Vagina (tissue), 2 donors: ENCODE data around the gene ARMC9. TPM values are rescaled to one million over a fixed set of nuclear protein-coding genes. Genes with fewer than 3 reads are reported as not detected.

Experiments
- DNase-seq, 2 donors: peaks; one replicate each; pipeline ENCODE4 v3.0.0-alpha.2; 2017; ENCODE audit errors: extremely low spot score in 2 of 2
- H3K27ac ChIP-seq: fragments of 200-600 bp; sonication (generic); one replicate; pipeline ENCODE4 v1.5.1; 2019
- H3K27me3 ChIP-seq: fragments of 200-600 bp; sonication (generic); one replicate; pipeline ENCODE4 v1.5.1; 2019
- H3K36me3 ChIP-seq, 2 donors: fragments of 200-600 bp; sonication (generic); one replicate each; pipeline ENCODE4 v1.5.1; 2017 to 2019
- H3K4me1 ChIP-seq: fragments of 200-600 bp; sonication (generic); one replicate; pipeline ENCODE4 v1.5.1; 2019
- H3K4me3 ChIP-seq, 2 donors: fragments of 200-600 bp; sonication (generic); 1 replicate in 1 of 2; 2 replicates in 1 of 2; pipeline ENCODE4 v1.5.1; 2016 to 2019
- H3K9me3 ChIP-seq: fragments of 200-600 bp; sonication (generic); one replicate; pipeline ENCODE4 v1.5.1; 2019
- POLR2A ChIP-seq, 2 donors: fragments of 450-650 bp; IDR thresholded peaks; one replicate each; pipeline ENCODE4 v1.6.1; 2017; ENCODE audit warnings: antibody characterized with exemption in 2 of 2, mild to moderate bottlenecking in 2 of 2, moderate library complexity in 2 of 2
- POLR2AphosphoS5 ChIP-seq, 2 donors: sonication (generic); formaldehyde crosslinking; IDR thresholded peaks; one replicate each; pipeline ENCODE4 v1.9.0; 2017; ENCODE audit warnings: antibody characterized with exemption in 2 of 2, mild to moderate bottlenecking in 2 of 2, low read depth in 1 of 2; ENCODE audit not compliant: insufficient read depth in 1 of 2
- intact Hi-C: fragments of 100-400 bp; cut with DNase I; formaldehyde crosslinking; loops from one replicate; pipeline ENCODE4 v1.15.1; 2023
- total RNA-seq: library from RNA; depleted of rRNA; stranded (reverse); fragments of >200 nt; gene quantifications from one replicate; pipeline ENCODE4 v1.2.3, GENCODE V29; 2016
- TF ChIP-seq, protein P1 (sequence below), 3 experiments: fragments of 450-650 bp in 2 of 3; fragments of 200-600 bp in 1 of 3; sonication (generic) in 1 of 3; IDR thresholded peaks; one replicate each; pipeline ENCODE4 v1.5.1; 2017 to 2019; ENCODE audit warnings: antibody characterized with exemption in 3 of 3, mild to moderate bottlenecking in 2 of 3, moderate library complexity in 2 of 3

The ARMC9 gene
- total RNA-seq, 1 donor from 2014 or later: 16.0 TPM

DNA sequence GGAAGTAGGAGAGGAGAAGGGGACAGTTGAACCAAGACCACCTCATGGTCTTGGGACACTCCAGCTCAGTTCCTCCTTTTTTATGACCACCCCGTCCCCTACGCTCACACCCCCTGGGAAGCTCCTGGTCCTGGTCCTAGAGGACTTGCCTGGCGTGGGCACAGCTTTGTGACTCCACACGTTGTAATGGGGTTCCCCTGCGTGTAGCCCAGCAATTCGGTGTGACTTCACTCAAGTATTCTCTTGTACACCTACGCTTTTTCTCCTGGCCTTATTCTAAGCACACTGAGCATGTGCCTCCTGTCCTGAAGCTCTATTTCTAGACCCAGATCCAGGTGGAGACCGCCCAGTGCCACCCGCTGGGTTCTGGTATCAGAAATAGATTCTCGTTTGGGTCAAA lies 161.0 kb downstream of the ARMC9 start:
- no peak for TF ChIP-seq POLR2A (IDR thresholded peaks at IDR 0.05)
- no peak for TF ChIP-seq POLR2AphosphoS5 (IDR thresholded peaks at IDR 0.05; ENCODE audit: insufficient read depth in 1 of 2, low read depth in 1 of 2)
- TF ChIP-seq, protein P1, sequence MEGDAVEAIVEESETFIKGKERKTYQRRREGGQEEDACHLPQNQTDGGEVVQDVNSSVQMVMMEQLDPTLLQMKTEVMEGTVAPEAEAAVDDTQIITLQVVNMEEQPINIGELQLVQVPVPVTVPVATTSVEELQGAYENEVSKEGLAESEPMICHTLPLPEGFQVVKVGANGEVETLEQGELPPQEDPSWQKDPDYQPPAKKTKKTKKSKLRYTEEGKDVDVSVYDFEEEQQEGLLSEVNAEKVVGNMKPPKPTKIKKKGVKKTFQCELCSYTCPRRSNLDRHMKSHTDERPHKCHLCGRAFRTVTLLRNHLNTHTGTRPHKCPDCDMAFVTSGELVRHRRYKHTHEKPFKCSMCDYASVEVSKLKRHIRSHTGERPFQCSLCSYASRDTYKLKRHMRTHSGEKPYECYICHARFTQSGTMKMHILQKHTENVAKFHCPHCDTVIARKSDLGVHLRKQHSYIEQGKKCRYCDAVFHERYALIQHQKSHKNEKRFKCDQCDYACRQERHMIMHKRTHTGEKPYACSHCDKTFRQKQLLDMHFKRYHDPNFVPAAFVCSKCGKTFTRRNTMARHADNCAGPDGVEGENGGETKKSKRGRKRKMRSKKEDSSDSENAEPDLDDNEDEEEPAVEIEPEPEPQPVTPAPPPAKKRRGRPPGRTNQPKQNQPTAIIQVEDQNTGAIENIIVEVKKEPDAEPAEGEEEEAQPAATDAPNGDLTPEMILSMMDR (IDR thresholded peaks at IDR 0.05): no peak
- peak in 1 of 2 donors; percentile 61 for DNase-seq
- no peaks in the 10 kb centered on the region for H3K27me3 ChIP-seq
- H3K36me3 ChIP-seq: no peaks in the 10 kb centered on the region
- no peak overlapping the region for H3K27ac ChIP-seq
- intact Hi-C loops: no loop called here
- no peaks in the 10 kb centered on the region for H3K9me3 ChIP-seq
- no peak overlapping the region for H3K4me3 ChIP-seq
- H3K4me1 ChIP-seq: peaks cover under 1% of the 10 kb centered on the region

DNA sequence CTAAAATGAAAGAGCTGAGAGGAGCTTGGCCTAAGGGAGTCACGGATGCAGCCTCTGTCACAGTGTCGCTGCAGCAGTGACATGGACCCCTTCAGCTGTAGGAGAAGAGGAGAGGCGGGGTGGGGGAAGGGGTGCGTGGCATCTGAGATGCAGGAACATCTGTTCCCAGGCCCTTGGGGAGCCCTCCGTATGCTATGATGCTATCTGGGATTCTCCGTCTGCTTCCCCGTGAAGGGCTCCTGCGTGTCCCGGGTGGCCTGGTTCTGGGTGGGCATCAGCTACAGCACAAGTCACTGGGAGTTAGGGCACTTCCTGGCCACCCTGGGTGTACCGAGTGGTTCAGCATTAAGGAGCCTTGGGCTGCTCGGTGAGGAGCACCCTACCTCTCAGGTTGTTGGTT lies 161.5 kb downstream of the ARMC9 start:
- H3K36me3 ChIP-seq: no peaks in the 10 kb centered on the region
- H3K4me1 ChIP-seq: peaks cover 6% of the 10 kb centered on the region
- H3K4me3 ChIP-seq: no peak overlapping the region
- H3K27ac ChIP-seq: no peak overlapping the region
- no peaks in the 10 kb centered on the region for H3K27me3 ChIP-seq
- TF ChIP-seq, protein P1 (IDR thresholded peaks at IDR 0.05): no peak
- TF ChIP-seq POLR2AphosphoS5 (IDR thresholded peaks at IDR 0.05; ENCODE audit: insufficient read depth in 1 of 2, low read depth in 1 of 2) (no peak), POLR2A (IDR thresholded peaks at IDR 0.05) (no peak)
- H3K9me3 ChIP-seq: no peaks in the 10 kb centered on the region
- intact Hi-C loops: no loop called here
- peak in 1 of 2 donors; percentile 61 for DNase-seq

DNA sequence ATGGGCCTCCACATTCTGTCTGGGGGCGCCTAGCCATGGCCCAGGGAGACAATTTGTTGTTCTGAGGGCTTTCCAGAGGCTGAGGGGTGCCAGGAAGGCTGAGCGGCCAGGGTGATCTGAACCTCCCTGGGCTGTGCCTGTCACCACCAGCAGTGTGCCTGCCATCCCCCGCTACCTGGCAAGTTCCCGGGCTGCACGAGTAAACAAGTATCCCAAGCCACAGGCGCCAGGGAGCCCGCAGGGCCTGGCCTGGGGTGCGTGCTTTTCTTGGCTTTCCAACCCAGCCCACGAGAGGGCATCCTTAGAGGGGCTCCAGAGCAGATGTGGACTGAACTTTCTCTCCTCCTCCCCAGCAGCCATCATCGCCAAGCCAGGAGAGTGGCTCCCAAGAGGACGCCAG lies 162.0 kb downstream of the ARMC9 start:
- no peak overlapping the region for H3K27ac ChIP-seq
- TF ChIP-seq, protein P1 (IDR thresholded peaks at IDR 0.05): no peak
- TF ChIP-seq POLR2AphosphoS5 (IDR thresholded peaks at IDR 0.05; ENCODE audit: insufficient read depth in 1 of 2, low read depth in 1 of 2): no peak
- no peak for TF ChIP-seq POLR2A (IDR thresholded peaks at IDR 0.05)
- no peaks in the 10 kb centered on the region for H3K36me3 ChIP-seq
- H3K27me3 ChIP-seq: no peaks in the 10 kb centered on the region
- no peak overlapping the region for H3K4me3 ChIP-seq
- intact Hi-C loops: no loop called here
- peak in 1 of 2 donors; percentile 72 for DNase-seq
- H3K9me3 ChIP-seq: no peaks in the 10 kb centered on the region
- H3K4me1 ChIP-seq: peaks cover 10% of the 10 kb centered on the region

DNA sequence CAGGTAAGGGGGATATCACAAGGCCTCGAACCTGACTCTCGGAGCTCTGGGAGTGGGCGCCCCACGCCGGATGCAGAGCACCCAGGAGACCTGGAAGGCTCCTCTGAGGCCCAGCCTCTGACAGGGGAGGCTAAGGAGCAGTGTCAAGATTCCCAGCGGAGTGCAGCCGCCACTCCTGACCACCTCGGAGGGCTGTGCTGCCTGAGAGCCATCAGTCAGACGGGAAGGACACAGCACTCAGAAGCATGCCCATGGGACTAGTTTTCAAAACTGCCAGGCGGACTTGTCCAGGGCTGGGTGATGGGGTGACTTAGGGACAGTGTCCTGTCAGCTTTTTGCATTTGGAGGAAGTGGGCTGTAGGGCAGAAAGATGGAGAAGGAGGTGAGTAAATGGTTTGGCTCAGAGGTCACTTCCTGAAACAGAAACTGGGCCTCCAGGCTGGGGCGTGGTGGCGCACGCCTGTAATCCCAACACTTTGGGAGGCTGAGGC lies 162.5 kb downstream of the ARMC9 start:
- TF ChIP-seq, protein P1 (IDR thresholded peaks at IDR 0.05): no peak
- TF ChIP-seq POLR2A (IDR thresholded peaks at IDR 0.05) (no peak), POLR2AphosphoS5 (IDR thresholded peaks at IDR 0.05; ENCODE audit: insufficient read depth in 1 of 2, low read depth in 1 of 2) (no peak)
- DNase-seq: peak in 1 of 2 donors; percentile 43
- H3K4me1 ChIP-seq: peaks cover 14% of the 10 kb centered on the region
- H3K9me3 ChIP-seq: no peaks in the 10 kb centered on the region
- no peak overlapping the region for H3K4me3 ChIP-seq
- no peaks in the 10 kb centered on the region for H3K27me3 ChIP-seq
- intact Hi-C loops: no loop called here
- H3K27ac ChIP-seq: no peak overlapping the region
- H3K36me3 ChIP-seq: no peaks in the 10 kb centered on the region

DNA sequence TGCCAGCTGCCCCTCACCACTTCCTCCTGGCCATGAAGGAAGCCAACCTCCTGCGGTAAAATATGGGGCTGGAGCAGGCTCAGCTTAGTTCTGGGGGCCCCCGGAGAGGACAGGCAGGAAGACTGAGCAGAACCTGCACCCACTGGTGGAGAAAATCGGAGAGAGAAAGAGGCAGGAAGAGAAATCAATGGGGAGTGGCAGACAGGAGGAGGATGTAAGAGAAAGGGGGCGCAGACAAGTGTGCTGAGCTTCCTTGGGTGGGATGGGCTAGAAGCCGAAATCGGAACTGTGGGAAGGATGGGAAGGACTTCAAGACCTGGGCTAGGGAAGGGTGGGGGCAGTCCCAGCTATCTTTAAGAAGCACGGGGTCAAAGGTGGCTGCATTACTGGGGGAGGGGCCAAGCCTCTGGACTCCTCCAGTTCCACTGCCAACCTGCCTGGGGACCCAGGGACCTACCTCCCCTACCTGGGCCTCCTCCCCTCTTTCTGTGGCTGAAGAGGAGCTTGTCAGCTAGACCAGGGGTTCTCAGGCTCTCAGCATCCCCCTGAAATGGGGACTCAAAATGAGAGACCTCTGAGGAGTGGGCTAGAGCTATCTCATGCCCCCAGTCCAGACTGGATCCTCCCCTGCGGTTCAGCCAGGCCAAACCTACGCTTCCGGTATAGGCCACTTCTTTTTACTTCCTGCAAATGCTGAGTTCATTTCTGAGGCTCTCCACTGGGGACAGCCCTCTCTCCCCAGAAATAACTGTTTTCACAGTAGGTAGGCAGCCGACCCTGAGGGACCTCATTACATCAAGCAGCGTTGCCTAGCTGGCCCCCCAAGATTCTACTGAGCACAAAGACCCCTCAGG lies 163.5 kb downstream of the ARMC9 start:
- TF ChIP-seq POLR2A (IDR thresholded peaks at IDR 0.05): no peak
- TF ChIP-seq POLR2AphosphoS5 (IDR thresholded peaks at IDR 0.05; ENCODE audit: insufficient read depth in 1 of 2, low read depth in 1 of 2): no peak
- TF ChIP-seq, protein P1 (IDR thresholded peaks at IDR 0.05): no peak
- Histone ChIP-seq H3K27ac (no peak overlapping the region), H3K36me3 (no peaks in the 10 kb centered on the region), H3K9me3 (no peaks in the 10 kb centered on the region), H3K4me1 (peaks cover 14% of the 10 kb centered on the region), H3K4me3 (no peak overlapping the region), H3K27me3 (no peaks in the 10 kb centered on the region)
- DNase-seq: peak in 1 of 2 donors; percentile 84
- intact Hi-C loops: no loop called here
